WERI-Rb-1 (cell line): ENCODE results near the gene PSMB1.
A peak's percentile ranks its signal among the peaks of the same experiment; 100 is the strongest.
"Not testable (repeated sequence)": the region's sequence is repeated elsewhere in the genome, so short reads cannot be mapped to it uniquely, and the experiment has no call there.

Experiments
- DNase-seq: peaks from one replicate; pipeline ENCODE4 v3.0.0-alpha.2; 2020
- H3K27ac ChIP-seq: fragments of 250-450 bp; sonication (Bioruptor Pico); 2 replicates; pipeline ENCODE4 v1.5.1; 2020; ENCODE audit warnings: mild to moderate bottlenecking, moderate library complexity
- H3K27me3 ChIP-seq: fragments of 250-450 bp; sonication (Bioruptor Pico); 2 replicates; pipeline ENCODE4 v1.5.1; 2021; ENCODE audit warnings: mild to moderate bottlenecking, low read depth, moderate library complexity; ENCODE audit not compliant: insufficient read depth, severe bottlenecking
- H3K36me3 ChIP-seq: fragments of 250-450 bp; sonication (Bioruptor Pico); 2 replicates; pipeline ENCODE4 v1.5.1; 2020; ENCODE audit warnings: mild to moderate bottlenecking, moderate library complexity
- H3K4me3 ChIP-seq: 2 replicates; pipeline ENCODE4 v1.5.1; 2011; ENCODE audit warnings: low read depth, mild to moderate bottlenecking, control low read depth, low read length
- H3K9me3 ChIP-seq: fragments of 250-450 bp; sonication (Bioruptor Pico); 2 replicates; pipeline ENCODE4 v1.5.1; 2021; ENCODE audit warnings: mild to moderate bottlenecking, moderate library complexity; ENCODE audit not compliant: severe bottlenecking
- TF ChIP-seq, protein P1 (sequence below): IDR thresholded peaks from 2 replicates; pipeline ENCODE4 v1.5.1; 2011; ENCODE audit warnings: low read depth, mild to moderate bottlenecking, control low read depth, inconsistent platforms, low read length

PSMB1 gene

DNA sequence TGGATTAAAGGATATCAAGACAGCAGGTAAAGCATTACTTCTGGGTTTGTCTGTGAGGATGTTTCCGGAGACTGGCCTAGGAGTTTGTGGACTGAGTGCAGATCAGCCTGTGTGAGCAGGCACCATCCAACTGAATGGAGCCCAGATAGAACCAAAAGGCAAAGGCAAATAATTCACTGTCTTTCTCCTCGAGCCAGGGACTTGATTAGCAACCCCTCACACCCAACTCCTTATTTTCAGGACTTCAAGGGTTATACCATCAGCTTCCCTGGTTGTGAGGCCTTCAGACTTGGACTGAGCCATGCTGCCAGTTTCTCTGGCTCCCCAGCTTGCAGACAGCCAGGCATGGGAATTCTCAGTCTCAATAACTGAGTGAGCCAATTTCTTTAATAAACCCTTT lies 19.3 kb downstream of the PSMB1 start:
- peaks cover 54% of the 10 kb centered on the region for H3K36me3 ChIP-seq
- no peaks in the 10 kb centered on the region for H3K27me3 ChIP-seq
- DNase-seq, result no peak
- TF ChIP-seq, protein P1, sequence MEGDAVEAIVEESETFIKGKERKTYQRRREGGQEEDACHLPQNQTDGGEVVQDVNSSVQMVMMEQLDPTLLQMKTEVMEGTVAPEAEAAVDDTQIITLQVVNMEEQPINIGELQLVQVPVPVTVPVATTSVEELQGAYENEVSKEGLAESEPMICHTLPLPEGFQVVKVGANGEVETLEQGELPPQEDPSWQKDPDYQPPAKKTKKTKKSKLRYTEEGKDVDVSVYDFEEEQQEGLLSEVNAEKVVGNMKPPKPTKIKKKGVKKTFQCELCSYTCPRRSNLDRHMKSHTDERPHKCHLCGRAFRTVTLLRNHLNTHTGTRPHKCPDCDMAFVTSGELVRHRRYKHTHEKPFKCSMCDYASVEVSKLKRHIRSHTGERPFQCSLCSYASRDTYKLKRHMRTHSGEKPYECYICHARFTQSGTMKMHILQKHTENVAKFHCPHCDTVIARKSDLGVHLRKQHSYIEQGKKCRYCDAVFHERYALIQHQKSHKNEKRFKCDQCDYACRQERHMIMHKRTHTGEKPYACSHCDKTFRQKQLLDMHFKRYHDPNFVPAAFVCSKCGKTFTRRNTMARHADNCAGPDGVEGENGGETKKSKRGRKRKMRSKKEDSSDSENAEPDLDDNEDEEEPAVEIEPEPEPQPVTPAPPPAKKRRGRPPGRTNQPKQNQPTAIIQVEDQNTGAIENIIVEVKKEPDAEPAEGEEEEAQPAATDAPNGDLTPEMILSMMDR, result no peak
- no peaks in the 10 kb centered on the region for H3K9me3 ChIP-seq
- H3K4me3 ChIP-seq, result no peak overlapping the region
- H3K27ac ChIP-seq, result no peak overlapping the region

DNA sequence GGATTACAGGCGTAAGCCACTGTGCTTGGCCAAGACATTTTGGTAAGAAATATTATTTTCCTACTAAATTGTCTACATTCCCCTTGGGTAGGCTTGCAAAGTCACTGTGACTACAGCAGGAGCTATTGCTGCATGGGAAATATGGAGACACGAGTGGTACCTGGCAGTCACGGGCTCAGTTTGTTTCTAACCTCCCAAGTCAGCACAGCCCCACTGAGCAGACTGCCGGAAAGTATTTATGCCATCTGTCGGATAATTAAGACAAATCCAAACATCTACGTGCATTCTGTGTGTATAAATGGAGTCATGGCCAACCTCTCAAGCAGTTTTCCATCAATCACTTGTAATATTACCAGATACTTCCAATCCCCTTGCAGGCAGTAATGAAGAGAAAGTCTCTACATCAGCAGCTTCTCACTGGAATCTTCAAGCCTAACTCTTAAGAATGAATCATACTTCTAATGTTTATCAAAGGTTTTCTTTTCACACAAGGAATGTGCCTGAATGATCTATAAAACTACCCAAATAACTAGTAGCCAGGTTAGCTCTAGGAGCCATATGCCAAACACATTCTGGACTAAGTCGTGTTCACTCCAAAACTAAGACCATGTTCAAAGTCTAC lies 20.1 kb downstream of the PSMB1 start:
- DNase-seq, result peak; percentile 16
- Histone ChIP-seq H3K36me3 (peaks cover 48% of the 10 kb centered on the region), H3K9me3 (no peaks in the 10 kb centered on the region), H3K27me3 (no peaks in the 10 kb centered on the region), H3K4me3 (no peak overlapping the region), H3K27ac (peak overlapping the region; percentile 33; the same call in 1 of the 2 replicates)
- TF ChIP-seq, protein P1, result no peak

DNA sequence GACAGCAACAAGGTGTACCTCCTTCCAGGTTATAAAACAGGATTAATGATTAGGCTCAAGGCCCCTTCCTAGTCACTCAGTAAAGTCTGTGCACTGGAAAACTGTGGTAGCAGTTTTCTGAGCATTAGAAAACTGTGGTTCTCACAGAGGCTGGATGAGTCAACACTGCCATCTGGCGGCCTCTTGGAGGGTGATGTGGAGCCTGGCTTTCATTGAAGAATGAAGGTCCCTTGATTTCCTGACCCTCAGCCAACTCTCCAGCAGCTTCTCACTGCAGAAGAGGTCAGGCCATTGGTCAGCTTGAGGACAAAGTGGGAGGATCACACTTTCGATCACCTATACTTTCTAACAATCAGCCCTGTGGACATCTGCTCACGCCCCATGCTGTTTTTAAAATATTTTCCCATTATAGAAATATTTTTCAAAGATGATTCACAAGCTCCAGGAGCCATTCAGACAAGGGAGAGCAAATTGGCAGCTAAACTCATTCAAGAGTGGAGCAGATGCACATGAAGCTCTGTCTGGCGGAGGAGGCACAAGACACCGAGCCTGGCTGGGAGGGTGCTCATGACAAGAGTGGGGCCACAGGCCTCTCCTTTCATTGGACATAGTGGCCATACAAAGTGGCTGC lies 23.2 kb downstream of the PSMB1 start:
- no peak overlapping the region for H3K27ac ChIP-seq
- no peaks in the 10 kb centered on the region for H3K9me3 ChIP-seq
- DNase-seq, result peak; percentile 66
- TF ChIP-seq, protein P1, result peak; percentile 86
- H3K27me3 ChIP-seq, result no peaks in the 10 kb centered on the region
- no peak overlapping the region for H3K4me3 ChIP-seq
- peaks cover 20% of the 10 kb centered on the region for H3K36me3 ChIP-seq

DNA sequence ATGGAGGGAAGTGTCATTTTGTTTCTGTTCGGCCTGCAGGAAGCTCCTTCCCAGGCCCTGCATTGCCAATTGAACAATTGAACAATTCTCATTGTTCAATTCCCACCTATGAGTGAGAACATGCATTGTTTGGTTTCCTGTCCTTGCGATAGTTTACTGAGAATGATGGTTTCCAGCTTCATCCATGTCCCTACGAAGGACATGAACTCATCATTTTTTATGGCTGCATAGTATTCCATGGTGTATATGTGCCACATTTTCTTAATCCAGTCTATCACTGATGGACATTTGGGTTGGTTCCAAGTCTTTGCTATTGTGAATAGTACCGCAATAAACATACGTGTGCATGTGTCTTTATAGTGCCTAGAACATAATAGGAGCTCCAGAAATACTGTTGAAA lies 25.1 kb downstream of the PSMB1 start:
- not testable (repeated sequence) for DNase-seq, H3K36me3 ChIP-seq, H3K9me3 ChIP-seq

DNA sequence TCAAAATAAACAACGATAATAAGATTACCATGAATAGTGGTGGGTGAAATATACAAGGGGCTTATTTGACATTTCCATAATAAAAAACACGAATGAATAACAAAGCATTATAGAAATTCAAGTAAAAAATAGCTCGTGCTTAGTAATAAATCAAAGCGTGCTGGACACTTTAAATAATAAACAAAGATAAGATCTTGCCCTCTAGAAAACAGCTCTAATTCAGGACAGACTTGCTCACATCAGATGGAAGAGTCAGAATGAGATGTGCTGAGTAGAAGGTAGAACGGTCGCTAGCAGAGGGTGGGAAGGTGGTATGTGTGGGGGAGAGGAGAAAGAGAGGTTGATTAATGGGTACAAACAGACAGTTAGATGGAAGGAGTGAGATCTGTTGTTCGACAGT lies 27.3 kb downstream of the PSMB1 start:
- Histone ChIP-seq H3K9me3 (no peaks in the 10 kb centered on the region), H3K36me3 (no peaks in the 10 kb centered on the region), H3K27ac (no peak overlapping the region), H3K4me3 (no peak overlapping the region), H3K27me3 (no peaks in the 10 kb centered on the region)
- no peak for DNase-seq
- TF ChIP-seq, protein P1, result no peak

More for the DNA sequence above, 25.1 kb downstream of the PSMB1 start:
- H3K27ac ChIP-seq, H3K27me3 ChIP-seq, H3K4me3 ChIP-seq: not testable (repeated sequence)

DNA sequence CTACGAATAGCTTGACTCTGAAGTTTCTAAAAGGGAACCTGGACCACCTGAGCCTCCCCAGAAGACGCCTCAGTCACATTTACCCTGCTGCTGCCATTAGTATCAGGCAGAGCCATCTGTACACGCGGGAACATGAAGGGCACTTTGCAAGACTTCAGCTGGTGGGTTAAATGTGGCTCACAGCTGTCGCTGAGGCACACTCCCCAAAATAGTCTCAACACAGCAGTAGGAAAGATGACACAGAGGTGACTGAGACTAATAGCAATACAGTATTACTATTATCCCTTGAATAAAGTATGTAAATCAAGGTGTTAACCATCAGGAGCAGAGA lies 29.0 kb downstream of the PSMB1 start:
- Histone ChIP-seq H3K27ac (no peak overlapping the region), H3K9me3 (no peaks in the 10 kb centered on the region), H3K4me3 (no peak overlapping the region), H3K27me3 (no peaks in the 10 kb centered on the region), H3K36me3 (no peaks in the 10 kb centered on the region)
- TF ChIP-seq, protein P1, result no peak
- no peak for DNase-seq
